ENCODE data around the gene TTLL1.

DNA sequence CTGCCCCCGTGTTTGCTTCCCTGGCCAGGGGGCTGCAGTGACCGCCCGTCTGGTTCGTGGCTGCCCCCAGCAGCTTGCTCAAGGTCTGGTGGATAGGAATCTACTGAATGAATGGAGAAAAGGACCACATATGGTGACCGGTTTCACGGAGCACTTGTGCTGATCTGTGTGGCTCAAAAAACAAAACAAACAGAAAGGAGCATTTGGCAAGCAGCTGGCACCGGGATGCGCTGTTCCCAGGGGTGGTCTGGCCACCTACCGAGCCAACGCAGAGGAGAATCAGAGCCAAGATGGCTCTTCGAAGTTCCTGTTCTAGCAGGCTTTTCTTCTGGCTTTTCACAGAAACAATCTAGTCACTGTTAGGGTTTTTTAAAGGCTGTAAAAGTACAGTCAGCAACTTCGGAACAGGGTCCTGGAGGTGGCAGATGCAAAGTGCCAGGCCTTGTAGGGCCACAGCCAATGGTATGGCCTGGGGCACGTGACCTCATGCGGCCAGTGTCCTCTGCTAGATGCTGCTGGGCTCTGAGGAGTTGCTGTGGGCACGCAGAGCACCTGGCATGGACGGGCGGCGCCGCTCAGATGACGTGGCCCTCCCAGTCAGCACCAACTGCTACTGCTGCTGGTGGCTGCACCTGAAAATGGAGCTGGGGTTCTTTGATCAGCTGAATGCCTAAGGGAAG lies 47.0 kb downstream of the TTLL1 start:
- TF ChIP-seq, protein P1, sequence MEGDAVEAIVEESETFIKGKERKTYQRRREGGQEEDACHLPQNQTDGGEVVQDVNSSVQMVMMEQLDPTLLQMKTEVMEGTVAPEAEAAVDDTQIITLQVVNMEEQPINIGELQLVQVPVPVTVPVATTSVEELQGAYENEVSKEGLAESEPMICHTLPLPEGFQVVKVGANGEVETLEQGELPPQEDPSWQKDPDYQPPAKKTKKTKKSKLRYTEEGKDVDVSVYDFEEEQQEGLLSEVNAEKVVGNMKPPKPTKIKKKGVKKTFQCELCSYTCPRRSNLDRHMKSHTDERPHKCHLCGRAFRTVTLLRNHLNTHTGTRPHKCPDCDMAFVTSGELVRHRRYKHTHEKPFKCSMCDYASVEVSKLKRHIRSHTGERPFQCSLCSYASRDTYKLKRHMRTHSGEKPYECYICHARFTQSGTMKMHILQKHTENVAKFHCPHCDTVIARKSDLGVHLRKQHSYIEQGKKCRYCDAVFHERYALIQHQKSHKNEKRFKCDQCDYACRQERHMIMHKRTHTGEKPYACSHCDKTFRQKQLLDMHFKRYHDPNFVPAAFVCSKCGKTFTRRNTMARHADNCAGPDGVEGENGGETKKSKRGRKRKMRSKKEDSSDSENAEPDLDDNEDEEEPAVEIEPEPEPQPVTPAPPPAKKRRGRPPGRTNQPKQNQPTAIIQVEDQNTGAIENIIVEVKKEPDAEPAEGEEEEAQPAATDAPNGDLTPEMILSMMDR (IDR thresholded peaks at IDR 0.05; ENCODE audit: borderline replicate concordance, extremely low read depth, low read length, poor library complexity, severe bottlenecking) = no peak
- no peak for TF ChIP-seq EZH2 (IDR thresholded peaks at IDR 0.05; ENCODE audit: borderline replicate concordance, low read depth, low read length, severe bottlenecking)
